Lower leg skin (tissue), 4 donors: ENCODE measurements around the gene MAOB. TPM values are rescaled to one million over a fixed set of nuclear protein-coding genes. Genes with fewer than 3 reads are reported as not detected.
A peak's percentile ranks its signal among the peaks of the same experiment; 100 is the strongest.

ENCODE experiments used
- DNase-seq, 2 donors: peaks; one replicate each; pipeline ENCODE4 v3.0.0-alpha.2; 2019; ENCODE audit warnings: low spot score in 2 of 2
- H3K4me3 ChIP-seq: fragments of 200-600 bp; sonication (generic); 2 replicates; pipeline ENCODE4 v1.5.1; 2017; ENCODE audit warnings: mild to moderate bottlenecking, low read depth; ENCODE audit not compliant: poor library complexity, severe bottlenecking
- CTCF ChIP-seq, 3 donors: fragments of 450-650 bp; IDR thresholded peaks; one replicate each; pipeline ENCODE4 v1.5.1; 2016; ENCODE audit warnings: antibody characterized with exemption in 3 of 3, mild to moderate bottlenecking in 3 of 3, moderate library complexity in 2 of 3
- POLR2A ChIP-seq, 2 donors: fragments of 450-650 bp; IDR thresholded peaks; one replicate each; pipeline ENCODE4 v1.6.1; 2016 to 2017; ENCODE audit warnings: antibody characterized with exemption in 2 of 2, mild to moderate bottlenecking in 1 of 2, moderate library complexity in 1 of 2
- WGBS, 2 donors: methylation state at CpG; one replicate each; pipeline ENCODE4 v1.1.5; 2018; 5-methylcytosine and 5-hydroxymethylcytosine counted together
- intact Hi-C: fragments of 100-400 bp; cut with DNase I; formaldehyde crosslinking; loops from one replicate; pipeline ENCODE4 v1.15.0; 2023; ENCODE audit warnings: low total_unique reads
- total RNA-seq, 4 donors: library from RNA; depleted of rRNA; stranded (reverse); fragments of >200 nt; gene quantifications; one replicate each; pipeline ENCODE4 v1.1.0, GENCODE V29; 2016

The MAOB gene
- total RNA-seq, 4 donors from 2014 or later = 0.34 to 6.3 (median 3.7) TPM

GRCh38 chrX:43745938-43746721, 136.1 kb downstream of the MAOB start:
- TF ChIP-seq POLR2A (IDR thresholded peaks at IDR 0.05) (no peak), CTCF (IDR thresholded peaks at IDR 0.05) (no peak)
- WGBS, 2 donors = 57 to 61% methylated on average over 6 of the region's 6 CpGs
- no peak for DNase-seq
- intact Hi-C loops = loop anchor here (10.0 kb wide), 1 partner anchor 181 kb away; no protein-coding TSS in a partner anchor
- H3K4me3 ChIP-seq = no peak overlapping the region

- 61 to 93% methylated on average over 3 of the region's 3 CpGs for WGBS, 2 donors
- H3K4me3 ChIP-seq = no peak overlapping the region
- intact Hi-C loops = loop anchor here (10.0 kb wide), 1 partner anchor 179 kb away; no protein-coding TSS in a partner anchor
- TF ChIP-seq CTCF (IDR thresholded peaks at IDR 0.05) (no peak), POLR2A (IDR thresholded peaks at IDR 0.05) (no peak)
- DNase-seq = no peak
Measured at GRCh38 chrX:43744284-43744683, 138.0 kb downstream of the MAOB start.

GRCh38 chrX:43743100-43743822, 139.0 kb downstream of the MAOB start:
- intact Hi-C loops = loop anchor here (10.0 kb wide), 1 partner anchor 178 kb away; no protein-coding TSS in a partner anchor
- DNase-seq = peak in 1 of 2 donors; percentile 40
- TF ChIP-seq CTCF (IDR thresholded peaks at IDR 0.05) = no peak
- H3K4me3 ChIP-seq = no peak overlapping the region
- WGBS, 2 donors = 57 to 85% methylated on average over 4 to 5 of the region's 5 CpGs

GRCh38 chrX:43741843-43742573, 140.2 kb downstream of the MAOB start:
- H3K4me3 ChIP-seq = no peak overlapping the region
- DNase-seq = peak; percentile 33 to 75
- intact Hi-C loops = loop anchor here (10.0 kb wide), 1 partner anchor 177 kb away; no protein-coding TSS in a partner anchor
- WGBS, 2 donors = 30 to 50% methylated on average over 7 of the region's 7 CpGs
- TF ChIP-seq CTCF (IDR thresholded peaks at IDR 0.05) = no peak

GRCh38 chrX:43735957-43736356, 146.3 kb downstream of the MAOB start:
- peak in 1 of 2 donors; percentile 17 for DNase-seq
- intact Hi-C loops = no loop called here
- H3K4me3 ChIP-seq = no peak overlapping the region
- WGBS, 2 donors = 80 to 100% methylated on average over 3 of the region's 3 CpGs
- TF ChIP-seq POLR2A (IDR thresholded peaks at IDR 0.05) (no peak), CTCF (IDR thresholded peaks at IDR 0.05) (no peak)
